Omental fat pad (tissue), 4 donors: ENCODE results near the gene ZNF91. TPM values are rescaled to one million over a fixed set of nuclear protein-coding genes. Genes with fewer than 3 reads are reported as not detected.
"Not testable (repeated sequence)": the region's sequence is repeated elsewhere in the genome, so short reads cannot be mapped to it uniquely, and the experiment has no call there.

ENCODE experiments used
- ATAC-seq: fragments of 150-250 bp; one replicate; pipeline ENCODE4 v1.9.1; 2016; ENCODE audit warnings: mild to moderate bottlenecking, moderate library complexity; ENCODE audit not compliant: low FRiP score
- DNase-seq: peaks from one replicate; pipeline ENCODE4 v3.0.0-alpha.2; 2019; ENCODE audit warnings: low spot score
- total RNA-seq, 4 donors: library from RNA; depleted of rRNA; stranded (reverse); fragments of >200 nt; gene quantifications; one replicate each; pipeline ENCODE4 v1.1.0, GENCODE V29; 2016
- TF ChIP-seq, protein P1 (sequence below), 3 donors: fragments of 450-650 bp; IDR thresholded peaks; one replicate each; pipeline ENCODE4 v1.5.1; 2016 to 2017; ENCODE audit warnings: antibody characterized with exemption in 3 of 3, mild to moderate bottlenecking in 3 of 3, moderate library complexity in 2 of 3

ZNF91 gene
- total RNA-seq, 4 donors from 2014 or later, result 51.3 to 78.2 (median 65.4) TPM

DNA sequence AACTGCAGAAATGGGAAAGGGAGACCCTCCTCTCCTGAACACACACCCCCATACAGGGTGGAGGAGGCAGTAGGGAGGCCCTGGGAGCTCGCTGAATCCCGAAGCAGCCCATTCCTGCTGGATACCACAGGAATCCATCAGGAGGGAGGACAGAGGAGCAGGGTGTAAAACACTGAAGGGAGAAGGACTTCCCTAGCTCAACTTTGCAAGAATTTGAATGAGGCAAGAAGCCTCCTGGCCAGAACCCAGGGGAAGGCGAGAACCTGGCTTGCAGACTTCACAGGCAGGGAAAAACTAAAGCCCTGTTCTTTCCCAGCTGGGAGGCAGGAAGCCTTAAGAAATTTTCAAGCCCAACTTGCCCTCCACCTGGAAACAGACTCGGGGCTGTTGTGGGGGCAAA lies 43.5 kb downstream of the ZNF91 start:
- TF ChIP-seq, protein P1, sequence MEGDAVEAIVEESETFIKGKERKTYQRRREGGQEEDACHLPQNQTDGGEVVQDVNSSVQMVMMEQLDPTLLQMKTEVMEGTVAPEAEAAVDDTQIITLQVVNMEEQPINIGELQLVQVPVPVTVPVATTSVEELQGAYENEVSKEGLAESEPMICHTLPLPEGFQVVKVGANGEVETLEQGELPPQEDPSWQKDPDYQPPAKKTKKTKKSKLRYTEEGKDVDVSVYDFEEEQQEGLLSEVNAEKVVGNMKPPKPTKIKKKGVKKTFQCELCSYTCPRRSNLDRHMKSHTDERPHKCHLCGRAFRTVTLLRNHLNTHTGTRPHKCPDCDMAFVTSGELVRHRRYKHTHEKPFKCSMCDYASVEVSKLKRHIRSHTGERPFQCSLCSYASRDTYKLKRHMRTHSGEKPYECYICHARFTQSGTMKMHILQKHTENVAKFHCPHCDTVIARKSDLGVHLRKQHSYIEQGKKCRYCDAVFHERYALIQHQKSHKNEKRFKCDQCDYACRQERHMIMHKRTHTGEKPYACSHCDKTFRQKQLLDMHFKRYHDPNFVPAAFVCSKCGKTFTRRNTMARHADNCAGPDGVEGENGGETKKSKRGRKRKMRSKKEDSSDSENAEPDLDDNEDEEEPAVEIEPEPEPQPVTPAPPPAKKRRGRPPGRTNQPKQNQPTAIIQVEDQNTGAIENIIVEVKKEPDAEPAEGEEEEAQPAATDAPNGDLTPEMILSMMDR (IDR thresholded peaks at IDR 0.05), result no peak
- DNase-seq (no peak), ATAC-seq (no peak)

DNA sequence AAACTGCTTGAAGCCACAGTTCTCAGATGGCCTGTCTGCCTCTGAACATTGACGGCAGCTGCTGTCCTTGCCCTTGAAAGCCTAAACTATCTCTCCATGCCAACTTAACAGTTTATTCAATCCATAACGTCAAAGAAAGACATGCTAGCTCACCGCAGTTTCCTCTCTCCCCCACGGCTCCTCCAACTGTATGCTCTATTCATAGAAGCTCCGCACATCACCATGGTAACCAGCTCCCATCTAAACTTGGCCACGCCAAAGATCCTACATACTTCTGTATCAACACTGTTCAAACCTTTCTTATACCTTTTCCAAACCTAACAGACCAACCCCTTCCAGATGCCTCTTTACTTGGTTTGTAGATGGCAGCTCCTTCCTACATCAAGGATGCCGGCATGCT lies 48.6 kb downstream of the ZNF91 start:
- TF ChIP-seq, protein P1 (IDR thresholded peaks at IDR 0.05), result no peak
- ATAC-seq (no peak), DNase-seq (no peak)

DNA sequence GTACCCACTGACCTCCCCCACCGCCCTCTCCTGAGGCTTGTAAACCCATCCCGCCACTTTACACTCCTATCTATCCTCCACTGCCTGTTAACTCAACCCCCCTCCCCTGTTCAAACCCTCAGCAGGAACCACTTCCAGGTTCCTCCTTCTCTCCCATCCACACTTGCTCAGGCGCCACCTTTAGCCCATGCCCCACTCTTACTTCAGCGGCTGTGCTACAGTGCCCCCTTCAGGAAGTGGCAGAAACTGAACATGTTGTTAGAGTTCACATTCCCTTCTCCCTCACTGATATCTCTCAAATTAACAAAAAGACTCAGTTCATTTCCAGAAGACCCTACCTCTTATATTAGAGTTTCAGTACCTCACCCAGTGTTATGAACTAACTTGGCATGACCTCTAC lies 49.4 kb downstream of the ZNF91 start:
- ATAC-seq (no peak), DNase-seq (no peak)
- TF ChIP-seq, protein P1 (IDR thresholded peaks at IDR 0.05), result no peak

DNA sequence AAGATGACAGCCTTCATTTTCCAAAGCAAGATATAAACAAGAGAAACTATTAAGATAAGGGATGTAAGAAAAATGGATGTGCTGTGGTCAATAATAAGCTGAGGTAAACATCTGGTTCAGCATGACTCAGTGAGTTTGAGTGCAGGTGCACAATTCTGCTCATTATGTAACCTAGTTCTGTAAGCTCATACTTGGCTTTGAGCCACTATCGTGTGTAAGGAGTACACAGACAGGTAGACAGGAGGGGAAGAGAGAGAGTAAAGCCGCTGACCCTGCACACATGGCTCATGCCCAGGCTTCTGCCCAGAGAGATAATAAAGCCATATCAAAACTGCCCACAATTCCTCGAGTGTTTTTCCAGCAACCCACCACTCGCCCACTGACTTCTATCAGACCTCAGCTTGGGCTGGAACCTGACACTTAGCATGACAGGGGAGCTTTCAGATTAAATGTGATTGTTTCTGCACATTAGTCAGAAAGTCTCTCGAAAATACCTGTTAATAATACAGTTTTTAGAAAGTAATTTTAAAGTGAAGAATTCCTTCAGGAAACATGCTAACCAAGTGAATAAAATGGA lies 51.7 kb downstream of the ZNF91 start:
- ATAC-seq (no peak), DNase-seq (no peak)
- TF ChIP-seq, protein P1 (IDR thresholded peaks at IDR 0.05), result no peak

GRCh38 chr19:23328211-23328610 lies 67.1 kb downstream of the ZNF91 start:
- TF ChIP-seq, protein P1 (IDR thresholded peaks at IDR 0.05), result no peak
- no peak for DNase-seq
- no peak for ATAC-seq

DNA sequence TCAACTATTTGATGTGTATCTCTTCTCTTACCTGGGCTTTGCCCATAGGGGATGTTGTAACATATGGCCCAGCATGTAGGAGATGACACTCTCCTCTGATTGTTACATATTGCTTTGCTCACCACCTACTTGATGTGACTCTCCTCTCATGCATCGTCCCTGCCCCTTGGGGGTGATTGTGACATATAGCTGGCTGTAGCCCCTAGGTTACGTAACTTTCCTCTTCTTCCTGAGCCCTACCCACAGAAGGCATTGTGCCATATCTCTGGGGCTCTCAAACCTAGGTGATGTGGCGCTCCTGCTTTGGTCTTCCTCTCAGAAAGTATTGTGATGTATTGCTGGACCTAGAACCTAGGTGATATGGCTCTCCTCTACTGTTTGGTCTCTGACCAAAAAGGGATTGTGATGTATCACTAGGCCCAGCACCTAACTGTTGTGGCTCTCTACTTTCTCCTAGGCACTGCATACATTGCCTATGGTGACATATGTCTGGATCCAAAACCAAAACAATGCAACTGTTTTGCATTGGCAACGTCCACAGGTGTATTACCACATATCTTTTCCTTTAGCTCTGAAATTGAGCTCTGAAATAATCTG lies 73.2 kb downstream of the ZNF91 start:
- ATAC-seq (no peak), DNase-seq (no peak)
- TF ChIP-seq, protein P1 (IDR thresholded peaks at IDR 0.05), result no peak

- ATAC-seq, DNase-seq: not testable (repeated sequence)
These were observed 73.9 kb downstream of the ZNF91 start for GRCh38 chr19:23321403-23321802.

DNA sequence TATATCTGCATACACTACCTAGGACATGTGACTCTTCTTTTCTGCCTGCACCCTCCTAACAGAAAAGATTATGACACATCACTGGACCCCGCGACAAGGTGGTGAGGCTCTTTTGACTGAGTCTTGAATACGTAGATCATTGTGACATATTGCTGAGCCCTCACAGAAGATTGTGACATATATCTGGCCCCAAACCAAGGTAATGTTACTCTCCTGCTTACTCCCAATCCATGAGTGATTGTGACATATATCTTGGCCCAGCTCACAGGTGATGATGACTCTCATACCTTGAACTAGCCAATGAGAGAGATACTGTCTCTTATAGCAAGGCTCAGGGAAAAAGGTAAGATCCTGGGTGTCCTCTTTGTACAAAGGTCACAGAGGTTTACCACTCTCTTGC lies 75.7 kb downstream of the ZNF91 start:
- ATAC-seq, DNase-seq: not testable (repeated sequence)

DNA sequence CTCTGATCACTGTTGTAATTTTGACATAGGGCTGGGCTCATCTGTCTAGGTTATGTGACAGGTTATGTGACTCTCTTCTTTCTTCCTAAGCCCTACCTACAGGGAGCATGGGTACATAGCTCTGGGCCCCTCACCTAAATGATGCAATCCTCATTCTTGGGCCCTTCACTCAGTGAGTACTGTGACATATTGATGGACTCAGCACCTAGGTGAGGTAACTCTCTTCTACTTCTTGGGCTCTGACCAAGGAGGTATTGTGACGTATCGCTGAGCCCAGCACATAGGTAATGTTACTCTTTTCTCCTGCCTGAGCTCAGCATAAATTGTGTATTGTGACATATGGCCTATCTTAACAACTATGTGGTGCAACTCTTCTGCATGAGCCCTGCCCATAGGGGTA lies 76.3 kb downstream of the ZNF91 start:
- not testable (repeated sequence) for ATAC-seq, DNase-seq
